Adipose tissue (tissue), 3 donors: ENCODE data around the gene NEDD4L. TPM values are rescaled to one million over a fixed set of nuclear protein-coding genes. Genes with fewer than 3 reads are reported as not detected.

ENCODE experiments used
- H3K27ac ChIP-seq: one replicate; pipeline ENCODE4 v1.5.1; 2013; ENCODE audit warnings: low read depth, low read length
- WGBS, 3 donors: extraction: QIAGEN DNeasy Blood & Tissue Kit; methylation state at CpG; one replicate each; pipeline ENCODE4 v1.1.7; 2013; 5-methylcytosine and 5-hydroxymethylcytosine counted together
- polyA plus RNA-seq, 3 donors: library from polyadenylated mRNA; stranded (reverse); fragments of 200-250 nt; gene quantifications; one replicate each; pipeline ENCODE4 v1.2.3, GENCODE V29; 2013
- donor health status: healthy with polysubstance abuse.
- donor health status: Bipolar disorder and iron deficiency.
- donor health status: healthy.

The NEDD4L gene
- polyA plus RNA-seq, 3 donors, result 12.7 to 77.3 (median 23.7) TPM

- WGBS, 3 donors, result 81 to 89% (median 87%) methylated on average over 4 of the region's 4 CpGs
- no peak overlapping the region for H3K27ac ChIP-seq
These were observed 256.8 kb downstream of the NEDD4L start for GRCh38 chr18:58300867-58301266.

- no peak overlapping the region for H3K27ac ChIP-seq
- WGBS, 3 donors, result 91 to 94% (median 93%) methylated on average over 5 of the region's 5 CpGs
These were observed 258.8 kb downstream of the NEDD4L start for GRCh38 chr18:58302811-58303210.

- H3K27ac ChIP-seq, result no peak overlapping the region
- WGBS, 3 donors, result 48 to 69% (median 49%) methylated on average over 3 of the region's 3 CpGs
These were observed 259.3 kb downstream of the NEDD4L start for GRCh38 chr18:58303363-58303762.

GRCh38 chr18:58305792-58306191 lies 261.8 kb downstream of the NEDD4L start:
- 96 to 97% (median 96%) methylated on average over 3 of the region's 3 CpGs for WGBS, 3 donors
- no peak overlapping the region for H3K27ac ChIP-seq

- H3K27ac ChIP-seq, result no peak overlapping the region
- 72 to 85% (median 82%) methylated on average over 3 of the region's 3 CpGs for WGBS, 3 donors
These were observed 263.4 kb downstream of the NEDD4L start for GRCh38 chr18:58307441-58307840.

- WGBS, 3 donors, result 80 to 87% (median 84%) methylated on average over 8 of the region's 8 CpGs
- H3K27ac ChIP-seq, result no peak overlapping the region
These were observed 264.4 kb downstream of the NEDD4L start for GRCh38 chr18:58308463-58308862.

GRCh38 chr18:58309099-58309498 lies 265.1 kb downstream of the NEDD4L start:
- no peak overlapping the region for H3K27ac ChIP-seq
- 82 to 94% (median 91%) methylated on average over 8 of the region's 8 CpGs for WGBS, 3 donors

- H3K27ac ChIP-seq, result no peak overlapping the region
- 70 to 95% (median 89%) methylated on average over 7 of the region's 7 CpGs for WGBS, 3 donors
These were observed 265.7 kb downstream of the NEDD4L start for GRCh38 chr18:58309610-58310239.

GRCh38 chr18:58310517-58310916 lies 266.5 kb downstream of the NEDD4L start:
- H3K27ac ChIP-seq, result no peak overlapping the region
- 19 to 66% (median 63%) methylated on average over 6 to 7 of the region's 7 CpGs for WGBS, 3 donors

- no peak overlapping the region for H3K27ac ChIP-seq
- 80 to 93% (median 86%) methylated on average over 6 of the region's 6 CpGs for WGBS, 3 donors
These were observed 267.4 kb downstream of the NEDD4L start for GRCh38 chr18:58311390-58311789.

GRCh38 chr18:58313491-58314032 lies 269.5 kb downstream of the NEDD4L start:
- 52 to 88% (median 85%) methylated on average over 5 of the region's 5 CpGs for WGBS, 3 donors
- no peak overlapping the region for H3K27ac ChIP-seq

- H3K27ac ChIP-seq, result no peak overlapping the region
- WGBS, 3 donors, result 36 to 61% (median 56%) methylated on average over 7 of the region's 7 CpGs
These were observed 270.3 kb downstream of the NEDD4L start for GRCh38 chr18:58314284-58314683.

- H3K27ac ChIP-seq, result no peak overlapping the region
- WGBS, 3 donors, result 83 to 98% (median 95%) methylated on average over 8 of the region's 8 CpGs
These were observed 271.0 kb downstream of the NEDD4L start for GRCh38 chr18:58315041-58315440.

- WGBS, 3 donors, result 61 to 77% (median 67%) methylated on average over 15 of the region's 15 CpGs
These were observed 271.8 kb downstream of the NEDD4L start for GRCh38 chr18:58315739-58316215.

GRCh38 chr18:58316396-58317342 lies 272.6 kb downstream of the NEDD4L start:
- no peak overlapping the region for H3K27ac ChIP-seq
- WGBS, 3 donors, result 80 to 87% (median 86%) methylated on average over 16 of the region's 16 CpGs

More at GRCh38 chr18:58315739-58316215, 271.8 kb downstream of the NEDD4L start:
- no peak overlapping the region for H3K27ac ChIP-seq

GRCh38 chr18:58319719-58320118 lies 275.7 kb downstream of the NEDD4L start:
- H3K27ac ChIP-seq, result no peak overlapping the region
- WGBS, 3 donors, result 32 to 94% (median 88%) methylated on average over 2 of the region's 2 CpGs

GRCh38 chr18:58320907-58321561 lies 277.0 kb downstream of the NEDD4L start:
- H3K27ac ChIP-seq, result no peak overlapping the region
- WGBS, 3 donors, result 69 to 77% (median 76%) methylated on average over 3 of the region's 3 CpGs

- no peak overlapping the region for H3K27ac ChIP-seq
- 11 to 24% (median 16%) methylated on average over 6 of the region's 6 CpGs for WGBS, 3 donors
These were observed 278.0 kb downstream of the NEDD4L start for GRCh38 chr18:58321986-58322385.

- WGBS, 3 donors, result 86 to 90% (median 89%) methylated on average over 5 of the region's 5 CpGs
- no peak overlapping the region for H3K27ac ChIP-seq
These were observed 278.4 kb downstream of the NEDD4L start for GRCh38 chr18:58322464-58322863.
